AG04449 (cell line): ENCODE measurements around the gene ZNF285.
A peak's percentile ranks its signal among the peaks of the same experiment; 100 is the strongest.
"Not testable (repeated sequence)": the region's sequence is repeated elsewhere in the genome, so short reads cannot be mapped to it uniquely, and the experiment has no call there.

Source experiments
- CTCF ChIA-PET: fragments of 350-600 bp; formaldehyde crosslinking; extraction: SDS; loops from one replicate; lab custom pipeline; 2021; ENCODE audit warnings: antibody characterized with exemption; lab: Yijun Ruan, JAX
- POLR2A ChIA-PET: fragments of 400-600, 350-600 bp; formaldehyde crosslinking; extraction: SDS; loops from one replicate; lab custom pipeline; 2020; ENCODE audit warnings: antibody characterized with exemption, inconsistent platforms; lab: Yijun Ruan, JAX
- DNase-seq: peaks from one replicate; pipeline ENCODE4 v3.0.0-alpha.2; 2010; ENCODE audit warnings: low read depth, low spot score
- H3K4me3 ChIP-seq: 2 replicates; pipeline ENCODE4 v1.5.1; 2011; ENCODE audit warnings: low read depth, mild to moderate bottlenecking, control low read depth, low read length
- TF ChIP-seq, protein P1 (sequence below): IDR thresholded peaks from one replicate; pipeline ENCODE4 v1.5.1; 2011; ENCODE audit warnings: mild to moderate bottlenecking, moderate library complexity, low read length, control low read depth, inconsistent platforms; ENCODE audit not compliant: insufficient read depth; ENCODE audit errors: missing control alignments

ZNF285 gene

DNA sequence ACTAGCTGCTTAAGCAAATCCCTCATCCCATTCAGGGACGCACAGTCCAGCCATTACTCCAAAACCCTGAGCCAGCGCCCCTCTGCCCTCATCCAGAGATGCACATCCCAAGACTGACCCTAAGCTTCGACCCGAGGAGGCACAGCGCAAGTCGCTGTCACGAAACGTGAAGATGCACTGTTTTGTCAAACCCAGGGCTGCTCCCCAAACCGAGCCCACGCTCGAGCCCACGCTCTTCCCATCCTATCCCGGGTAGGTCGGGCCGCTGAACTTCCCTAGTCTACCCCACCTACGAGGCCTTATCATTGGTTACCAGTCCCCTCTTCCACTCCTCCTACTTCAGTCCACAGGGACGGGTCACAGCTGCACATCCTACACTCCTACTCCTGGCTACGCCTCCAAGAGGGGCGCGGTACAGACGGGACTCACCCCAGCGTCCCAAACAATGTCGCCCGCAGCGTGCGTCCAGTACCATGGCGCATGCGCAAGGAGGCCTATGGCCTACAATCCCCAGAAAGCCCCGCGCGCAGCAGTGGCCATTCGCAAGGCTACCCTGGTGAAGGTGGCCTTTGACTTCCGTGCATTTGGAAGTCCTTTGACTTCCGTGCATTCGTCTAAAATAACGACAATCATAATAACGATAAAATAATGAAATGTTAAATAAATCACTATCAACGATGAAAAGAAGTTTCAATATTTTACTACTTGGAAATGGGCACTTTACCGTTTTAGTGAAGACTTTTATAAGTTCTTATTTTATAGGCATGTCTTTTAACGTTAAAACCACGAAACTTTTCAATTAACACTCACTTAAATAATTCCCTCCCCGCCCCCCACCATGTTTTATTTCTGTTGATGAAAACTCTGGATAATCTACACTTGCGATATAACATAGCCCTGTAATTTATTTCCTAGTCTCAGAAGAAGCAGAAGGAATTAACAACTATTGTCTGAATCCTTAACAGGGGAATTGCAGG, at the start of gene ZNF285:
Gene ZNF285 (minus strand): TSS at position 470 of the 977 bp plus-strand sequence. CDS start 4,395 bp downstream, outside the sequence.
- peak within 1 kb of the TSS; percentile 80 for H3K4me3 ChIP-seq
- TF ChIP-seq, protein P1, sequence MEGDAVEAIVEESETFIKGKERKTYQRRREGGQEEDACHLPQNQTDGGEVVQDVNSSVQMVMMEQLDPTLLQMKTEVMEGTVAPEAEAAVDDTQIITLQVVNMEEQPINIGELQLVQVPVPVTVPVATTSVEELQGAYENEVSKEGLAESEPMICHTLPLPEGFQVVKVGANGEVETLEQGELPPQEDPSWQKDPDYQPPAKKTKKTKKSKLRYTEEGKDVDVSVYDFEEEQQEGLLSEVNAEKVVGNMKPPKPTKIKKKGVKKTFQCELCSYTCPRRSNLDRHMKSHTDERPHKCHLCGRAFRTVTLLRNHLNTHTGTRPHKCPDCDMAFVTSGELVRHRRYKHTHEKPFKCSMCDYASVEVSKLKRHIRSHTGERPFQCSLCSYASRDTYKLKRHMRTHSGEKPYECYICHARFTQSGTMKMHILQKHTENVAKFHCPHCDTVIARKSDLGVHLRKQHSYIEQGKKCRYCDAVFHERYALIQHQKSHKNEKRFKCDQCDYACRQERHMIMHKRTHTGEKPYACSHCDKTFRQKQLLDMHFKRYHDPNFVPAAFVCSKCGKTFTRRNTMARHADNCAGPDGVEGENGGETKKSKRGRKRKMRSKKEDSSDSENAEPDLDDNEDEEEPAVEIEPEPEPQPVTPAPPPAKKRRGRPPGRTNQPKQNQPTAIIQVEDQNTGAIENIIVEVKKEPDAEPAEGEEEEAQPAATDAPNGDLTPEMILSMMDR, result no peak
- ChIA-PET POLR2A (interaction anchor here (0.6 kb wide), 1 partner anchor 417 kb away, joined by 3 read pairs; the partner anchor contains the start of gene ZNF155), CTCF (no interaction called here)
- peak; percentile 67 for DNase-seq

DNA sequence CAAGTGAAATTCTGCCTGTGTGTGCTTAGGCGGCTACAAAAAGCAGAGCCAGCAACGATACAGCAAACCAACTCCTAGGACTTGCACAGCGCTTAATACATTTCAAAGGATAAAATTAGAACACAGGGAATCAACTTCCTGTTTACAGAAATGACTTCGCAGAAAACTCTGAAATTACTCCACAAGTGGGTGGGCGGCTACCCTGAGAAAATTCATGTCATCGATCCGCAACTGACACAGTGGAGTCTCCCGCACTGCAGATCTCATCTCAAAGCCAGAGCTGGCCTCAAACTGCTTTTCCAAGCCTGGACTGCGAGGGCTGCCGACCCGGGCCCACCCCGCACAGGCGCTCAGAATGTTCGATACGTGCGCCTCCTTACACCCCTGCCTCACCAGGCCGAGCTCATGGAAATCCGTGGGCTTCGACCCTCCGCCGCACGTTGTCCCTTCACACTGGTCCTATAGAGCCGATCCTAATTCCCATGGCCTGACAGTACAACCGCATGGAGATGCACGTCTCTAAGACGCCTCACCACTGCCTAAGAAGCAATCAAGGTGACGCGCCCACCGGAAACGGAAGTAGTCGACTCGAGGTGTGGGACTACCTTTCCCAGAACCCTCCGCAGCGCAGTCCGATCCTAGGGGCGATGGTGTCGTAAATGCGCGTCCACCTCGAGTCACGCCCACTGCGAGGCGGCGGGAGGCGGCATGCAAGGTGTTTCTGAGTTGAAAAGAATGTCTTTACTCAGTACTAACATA, 46.7 kb upstream of the ZNF285 start, which contains the start of gene ZNF229:
Gene ZNF229 (minus strand): TSS at position 557 of the 759 bp plus-strand sequence. CDS start 5,625 bp downstream, outside the sequence.
- TF ChIP-seq, protein P1, result no peak
- peak; percentile 69 for DNase-seq
- POLR2A ChIA-PET, result no interaction called here
- CTCF ChIA-PET, result no interaction called here
- peak within 1 kb of the TSS; percentile 92 for H3K4me3 ChIP-seq

DNA sequence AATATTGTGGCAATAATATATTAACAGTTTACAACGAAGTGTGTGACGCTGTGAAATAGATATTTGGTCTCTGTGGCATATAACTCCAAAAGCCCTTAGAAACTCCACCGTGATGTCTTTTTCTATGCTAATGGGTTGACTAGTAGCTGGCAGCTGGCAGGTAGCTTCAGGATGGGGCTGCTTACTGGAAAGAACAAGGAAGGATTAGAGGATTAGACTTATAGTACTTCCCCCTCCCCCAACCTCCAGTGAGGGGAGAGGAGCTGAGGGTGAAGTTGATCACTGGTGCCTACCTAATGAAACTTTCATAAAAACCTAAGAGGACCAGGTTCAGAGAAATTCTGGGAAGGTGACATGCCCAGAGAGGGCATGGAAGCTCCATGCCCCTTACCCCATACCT, 37.0 kb upstream of the ZNF285 start:
- TF ChIP-seq, protein P1, result no peak
- no peak overlapping the region for H3K4me3 ChIP-seq
- POLR2A ChIA-PET, result no interaction called here
- no peak for DNase-seq
- CTCF ChIA-PET, result no interaction called here

DNA sequence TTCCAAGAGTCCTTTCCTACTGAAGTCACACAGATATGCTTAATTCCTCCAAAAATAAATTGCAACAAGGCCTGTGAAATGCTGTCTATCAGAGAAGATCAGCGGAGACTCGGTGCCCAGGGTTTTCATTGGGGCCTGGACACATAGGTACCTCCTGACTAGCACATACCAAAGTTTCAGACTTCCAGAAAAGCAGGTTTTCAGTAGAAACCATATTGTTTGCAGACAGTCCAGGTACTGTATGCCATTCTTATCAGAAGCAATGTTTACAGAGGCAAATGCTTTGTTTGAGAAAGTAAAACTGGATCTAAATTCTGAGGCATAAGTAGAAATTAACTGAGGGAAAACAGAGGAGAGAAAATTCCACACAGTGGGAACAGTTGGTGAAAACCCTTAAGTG, 34.0 kb upstream of the ZNF285 start:
- TF ChIP-seq, protein P1, result no peak
- no peak overlapping the region for H3K4me3 ChIP-seq
- no peak for DNase-seq
- ChIA-PET POLR2A (no interaction called here), CTCF (no interaction called here)

DNA sequence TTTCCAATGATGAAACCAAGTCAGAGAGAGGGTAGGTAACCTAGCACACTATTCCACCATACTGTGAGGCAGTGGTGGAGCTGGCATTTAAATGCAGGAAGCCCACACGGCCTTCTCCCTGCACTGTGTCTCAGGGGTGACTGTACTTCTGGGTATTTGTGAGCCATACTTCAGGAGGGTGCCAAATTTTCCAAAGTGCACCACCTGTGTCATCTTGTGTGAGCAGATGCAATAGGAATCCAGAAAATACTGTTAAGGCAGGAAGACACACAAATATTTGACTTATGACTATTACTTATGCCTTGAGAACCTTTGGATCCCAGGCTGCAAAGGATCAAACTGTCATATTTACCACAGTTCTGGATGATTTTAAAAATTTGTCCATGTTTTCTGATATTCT, 29.5 kb upstream of the ZNF285 start:
- ChIA-PET CTCF (no interaction called here), POLR2A (no interaction called here)
- H3K4me3 ChIP-seq, result no peak overlapping the region
- TF ChIP-seq, protein P1, result no peak
- no peak for DNase-seq

DNA sequence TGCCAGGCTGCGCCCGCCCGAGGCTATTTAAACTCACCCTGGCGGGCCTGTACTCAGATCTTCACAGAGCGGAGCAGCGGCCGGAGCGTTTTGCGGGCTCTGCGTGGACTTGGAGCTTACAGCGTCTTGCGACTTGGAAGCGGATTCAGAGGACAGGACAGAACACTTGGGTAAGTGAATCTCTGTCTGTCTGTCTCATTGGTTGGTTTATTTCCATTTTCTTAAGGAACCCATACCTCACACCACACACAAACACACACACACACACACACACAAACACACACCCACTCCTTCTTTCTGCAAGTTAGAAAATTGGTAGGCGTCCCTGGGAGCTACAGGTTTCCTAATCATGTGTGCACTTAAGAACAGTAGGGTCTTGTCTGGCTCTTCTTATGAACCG, 14.1 kb upstream of the ZNF285 start:
- POLR2A ChIA-PET, DNase-seq, H3K4me3 ChIP-seq, CTCF ChIA-PET: not testable (repeated sequence)

DNA sequence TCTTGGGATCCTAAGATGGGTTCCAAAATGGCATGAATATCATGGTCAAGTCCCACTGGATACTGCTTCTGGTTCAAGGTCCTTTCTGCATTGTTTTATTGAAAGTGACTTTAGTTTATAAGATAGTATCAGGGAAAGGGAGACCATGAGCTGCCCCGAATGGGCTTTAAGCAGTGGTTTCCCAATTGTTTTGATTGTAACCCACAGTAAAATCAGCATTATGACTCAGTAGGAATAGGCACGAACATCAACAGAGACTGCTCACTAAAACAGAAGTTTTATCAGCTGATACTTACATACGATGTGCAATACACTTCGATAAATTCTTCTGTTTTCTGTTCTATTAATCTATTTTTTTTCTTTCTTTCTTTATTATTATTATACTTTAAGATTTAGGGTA, 12.1 kb downstream of the ZNF285 start:
- DNase-seq, CTCF ChIA-PET: not testable (repeated sequence)

More for the DNA sequence above, 12.1 kb downstream of the ZNF285 start:
- POLR2A ChIA-PET, H3K4me3 ChIP-seq: not testable (repeated sequence)
